Kidney (tissue), 14 donors: ENCODE results near the gene SIT1. TPM values are rescaled to one million over a fixed set of nuclear protein-coding genes. Genes with fewer than 3 reads are reported as not detected.
A peak's percentile ranks its signal among the peaks of the same experiment; 100 is the strongest.

Experiments used
- DNase-seq, 5 donors: peaks; one replicate each; pipeline ENCODE4 v3.0.0-alpha.2; 2013 to 2020
- FAIRE-seq: peaks from 2 replicates; lab custom pipeline; 2012; peaks lifted over from hg19 to GRCh38; lab: Jason Lieb, UNC
- H3K27ac ChIP-seq, 2 donors: one replicate each; pipeline ENCODE4 v1.7.0; 2013; ENCODE audit warnings: low read depth in 2 of 2, low read length in 2 of 2, inconsistent platforms in 1 of 2
- H3K27me3 ChIP-seq: one replicate; pipeline ENCODE4 v1.7.1; 2013; ENCODE audit warnings: low read length, inconsistent platforms; ENCODE audit not compliant: control insufficient read depth, insufficient read depth
- H3K36me3 ChIP-seq, 3 donors: one replicate each; pipeline versions ENCODE4 v1.7.0 to v1.7.1; 2013; ENCODE audit warnings: low read length in 3 of 3, control low read depth in 1 of 3, inconsistent platforms in 1 of 3; ENCODE audit not compliant: insufficient read depth in 3 of 3, control insufficient read depth in 2 of 3
- H3K4me1 ChIP-seq, 3 donors: one replicate each; pipeline versions ENCODE4 v1.7.0 to v1.7.1; 2013; ENCODE audit warnings: low read length in 3 of 3, inconsistent platforms in 1 of 3, low read depth in 1 of 3; ENCODE audit not compliant: control insufficient read depth in 2 of 3, insufficient read depth in 2 of 3
- H3K4me3 ChIP-seq, 3 donors: one replicate each; pipeline versions ENCODE4 v1.7.0 to v1.8.1; 2013; ENCODE audit warnings: low read length in 3 of 3, control low read depth in 1 of 3, inconsistent platforms in 1 of 3
- H3K9ac ChIP-seq, 3 donors: one replicate each; pipeline versions ENCODE4 v1.7.0 to v1.7.1; 2013; ENCODE audit warnings: low read length in 3 of 3, control low read depth in 1 of 3, inconsistent platforms in 1 of 3
- H3K9me3 ChIP-seq, 3 donors: one replicate each; pipeline versions ENCODE4 v1.7.0 to v1.7.1; 2013; ENCODE audit warnings: low read length in 3 of 3, control low read depth in 1 of 3, inconsistent platforms in 1 of 3; ENCODE audit not compliant: control insufficient read depth in 2 of 3, insufficient read depth in 1 of 3
- CTCF ChIP-seq: IDR thresholded peaks from 3 replicates; pipeline ENCODE4 v1.5.1; 2012; ENCODE audit warnings: mild to moderate bottlenecking, moderate library complexity, borderline replicate concordance; ENCODE audit not compliant: insufficient read depth; ENCODE audit errors: extremely low read depth
- intact Hi-C: fragments of 100-400 bp; cut with DNase I; formaldehyde crosslinking; loops from one replicate; pipeline ENCODE4 v1.11.1; 2022
- polyA plus RNA-seq: library from polyadenylated mRNA; stranded (reverse); fragments of 350-450 nt; fragmentation: Illumina TruSeq; extraction: RNeasy Lipid Tissue Mini Kit (QIAGEN cat#74804); gene quantifications from one replicate; pipeline ENCODE4 v1.2.3, GENCODE V29; 2014; ENCODE audit warnings: low read depth, low replicate concordance; ENCODE audit not compliant: insufficient read depth
- total RNA-seq: library from RNA; stranded (reverse); fragmentation: NEBNext Ultra II Directional; extraction: Animal tissue kit (Norgen Biotek cat#: 25700); gene quantifications from one replicate; pipeline ENCODE4 v1.2.1, GENCODE V29; 2021
- donor health status: control.
- donor health status: control.
- donor health status: control.
- donor health status: control.
- donor health status: control.
- donor health status: DM: yes; HTN: yes; CAD: no.
- donor health status: Normal renal cell carcinoma (clear cell type).

The SIT1 gene
- total and polyA plus RNA-seq, 2 donors from 2014 or later = 0.32 to 3.1 TPM

- FAIRE-seq (no peak), DNase-seq (peak in 1 of 5 donors; percentile 24)
- Histone ChIP-seq H3K27ac (no peak overlapping the region), H3K4me3 (no peak overlapping the region), H3K36me3 (no peaks in the 10 kb centered on the region), H3K4me1 (peaks cover 0 to 4% (median 4%) of the 10 kb centered on the region in 3 donors), H3K9ac (no peak overlapping the region), H3K9me3 (no peaks in the 10 kb centered on the region), H3K27me3 (no peaks in the 10 kb centered on the region)
- TF ChIP-seq CTCF = no peak
- intact Hi-C loops = no loop called here
These were observed 1.5 kb upstream of the SIT1 start for GRCh38 chr9:35651956-35652828.

GRCh38 chr9:35649431-35650340 is 1.0 kb downstream of the SIT1 start:
- Histone ChIP-seq H3K36me3 (no peaks in the 10 kb centered on the region), H3K27me3 (no peaks in the 10 kb centered on the region), H3K27ac (no peak overlapping the region), H3K4me3 (no peak overlapping the region), H3K9me3 (no peaks in the 10 kb centered on the region), H3K4me1 (peaks cover 0 to 3% (median 0%) of the 10 kb centered on the region in 3 donors), H3K9ac (no peak overlapping the region)
- TF ChIP-seq CTCF = no peak
- peak in 1 of 5 donors; percentile 80 for DNase-seq
- intact Hi-C loops = no loop called here
- no peak for FAIRE-seq

GRCh38 chr9:35646533-35647265 is 4.0 kb downstream of the SIT1 start:
- Histone ChIP-seq H3K4me3 (peak overlapping the region; percentile 74 to 97 (median 84)), H3K9me3 (no peaks in the 10 kb centered on the region), H3K9ac (peak overlapping the region; percentile 47 to 83 (median 68)), H3K36me3 (no peaks in the 10 kb centered on the region), H3K27ac (peak overlapping the region; percentile 88), H3K27me3 (no peaks in the 10 kb centered on the region), H3K4me1 (peaks cover 0 to 3% (median 0%) of the 10 kb centered on the region in 3 donors)
- FAIRE-seq (no peak), DNase-seq (peak; percentile 95 to 98 (median 97))
- TF ChIP-seq CTCF = peak; percentile 98
- intact Hi-C loops = no loop called here
